Measurements from ENCODE around the gene RTP5.

Gene RTP5

GRCh38 chr2:241887806-241888522 lies 18.4 kb downstream of the RTP5 start:
- DNase-seq (ENCODE audit: low spot score), result no peak

DNA sequence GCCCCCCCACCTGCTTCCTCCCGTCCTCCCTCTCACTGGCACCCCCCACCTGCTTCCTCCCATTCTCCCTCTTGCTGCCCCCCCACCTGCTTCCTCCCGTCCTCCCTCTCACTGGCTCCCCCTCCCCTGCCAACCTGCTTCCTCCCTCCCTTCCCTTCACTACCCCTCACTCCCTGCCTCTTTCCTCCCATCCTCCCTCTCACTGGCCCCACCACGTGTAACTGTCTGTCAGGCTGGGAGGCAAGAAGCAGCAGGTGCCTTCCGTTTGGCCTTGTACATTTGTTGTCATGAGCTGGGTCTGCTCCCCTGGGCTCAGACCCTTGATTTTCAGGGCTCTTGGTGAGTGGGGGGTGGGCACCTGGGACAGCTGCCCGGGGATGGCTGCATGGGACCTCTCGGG lies 19.1 kb downstream of the RTP5 start:
- DNase-seq (ENCODE audit: low spot score), result no peak

GRCh38 chr2:241890524-241891235 lies 21.2 kb downstream of the RTP5 start:
- no peak for DNase-seq (ENCODE audit: low spot score)

GRCh38 chr2:241891315-241891987 lies 21.9 kb downstream of the RTP5 start:
- DNase-seq (ENCODE audit: low spot score), result no peak

GRCh38 chr2:241891988-241892298 lies 22.4 kb downstream of the RTP5 start:
- no peak for DNase-seq (ENCODE audit: low spot score)

- DNase-seq (ENCODE audit: low spot score), result no peak
These were observed 23.0 kb downstream of the RTP5 start for GRCh38 chr2:241892299-241893137.

DNA sequence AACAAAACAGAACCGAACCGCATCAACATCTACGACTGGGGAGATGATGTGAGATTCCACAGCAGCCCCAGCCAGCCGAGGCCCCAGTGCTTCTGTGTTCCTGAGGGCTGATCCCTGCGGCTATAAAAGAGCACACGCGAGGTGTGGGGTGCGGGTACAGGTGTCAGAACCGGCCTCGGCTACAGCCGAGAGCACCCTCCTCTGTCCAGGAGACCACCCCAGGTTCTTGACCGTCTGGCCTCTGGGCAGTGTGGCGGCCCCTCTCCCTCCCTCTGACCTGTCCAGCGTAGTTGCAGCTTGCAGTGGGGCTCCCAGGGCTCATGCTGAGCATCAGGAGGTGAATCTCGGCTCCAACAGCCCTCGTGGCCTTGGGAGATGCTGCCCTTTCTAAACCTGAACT lies 23.7 kb downstream of the RTP5 start:
- DNase-seq (ENCODE audit: low spot score), result no peak

GRCh38 chr2:241894056-241894641 lies 24.6 kb downstream of the RTP5 start:
- no peak for DNase-seq (ENCODE audit: low spot score)

GRCh38 chr2:241894681-241895426 lies 25.3 kb downstream of the RTP5 start:
- DNase-seq (ENCODE audit: low spot score), result no peak

GRCh38 chr2:241895427-241895711 lies 25.8 kb downstream of the RTP5 start:
- no peak for DNase-seq (ENCODE audit: low spot score)

- no peak for DNase-seq (ENCODE audit: low spot score)
These were observed 26.4 kb downstream of the RTP5 start for GRCh38 chr2:241895712-241896641.

DNA sequence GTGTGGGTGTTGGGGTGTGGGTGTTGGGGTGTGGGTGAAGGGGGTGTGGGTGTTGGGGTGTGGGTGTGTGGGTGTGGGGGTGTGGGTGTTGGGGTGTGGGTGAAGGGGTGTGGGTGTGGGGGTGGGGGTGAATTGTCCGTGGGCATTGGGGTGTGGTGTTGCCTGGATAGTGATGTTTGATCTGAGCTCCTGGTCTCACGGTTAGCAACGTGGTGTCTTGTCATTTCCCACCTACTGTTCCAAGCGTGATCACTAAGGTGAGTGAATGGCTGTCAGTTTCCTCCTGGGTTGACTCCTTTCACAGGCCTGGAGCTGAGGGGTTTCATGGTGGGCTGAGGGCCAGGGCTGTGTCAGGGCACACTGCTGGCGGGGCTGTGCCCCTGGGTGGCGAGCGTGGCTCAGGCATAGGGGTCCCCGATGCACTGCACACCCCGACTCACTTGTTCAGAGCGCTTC lies 27.2 kb downstream of the RTP5 start:
- no peak for DNase-seq (ENCODE audit: low spot score)

- DNase-seq (ENCODE audit: low spot score), result no peak
These were observed 27.8 kb downstream of the RTP5 start for GRCh38 chr2:241897231-241897916.

DNA sequence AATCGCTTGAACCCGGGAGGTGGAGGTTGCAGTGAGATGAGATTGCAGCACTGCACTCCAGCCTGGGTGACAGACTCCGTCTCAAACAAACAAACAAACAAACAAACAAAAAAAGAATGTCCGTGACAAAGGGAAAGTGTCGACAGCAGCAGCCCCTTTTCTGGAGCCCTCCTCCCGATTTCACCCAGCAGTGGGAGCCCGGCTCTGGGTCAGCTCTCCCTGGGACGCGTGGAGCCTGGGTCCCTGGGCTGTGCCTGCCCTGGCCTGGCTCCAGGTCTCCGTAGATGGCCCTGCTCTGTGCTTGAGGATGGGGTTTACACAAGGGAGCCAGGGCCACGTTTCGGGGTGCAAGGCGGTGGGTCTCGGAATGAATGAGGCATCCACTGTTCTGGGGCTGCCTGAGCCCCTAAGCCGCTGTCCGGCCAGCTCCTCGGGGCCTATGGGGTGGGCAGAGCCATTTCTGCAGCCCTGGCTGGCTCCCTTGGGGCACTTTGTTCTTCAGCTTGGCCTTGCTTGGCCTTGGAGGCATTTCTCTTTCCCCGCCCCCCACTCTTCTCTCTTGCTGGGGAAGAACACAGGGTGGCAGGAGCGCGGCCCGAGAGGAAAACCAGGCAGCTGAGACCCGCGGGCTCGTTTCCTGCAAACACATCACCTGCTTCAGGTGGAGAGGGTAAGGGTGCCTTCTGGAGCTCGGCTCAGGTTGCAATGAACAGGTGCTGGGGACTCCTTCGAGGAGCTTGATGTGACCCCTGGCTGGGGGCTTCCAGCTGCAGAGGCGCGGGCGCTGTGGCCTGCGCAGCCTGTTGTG lies 29.1 kb downstream of the RTP5 start:
- no peak for DNase-seq (ENCODE audit: low spot score)

DNA sequence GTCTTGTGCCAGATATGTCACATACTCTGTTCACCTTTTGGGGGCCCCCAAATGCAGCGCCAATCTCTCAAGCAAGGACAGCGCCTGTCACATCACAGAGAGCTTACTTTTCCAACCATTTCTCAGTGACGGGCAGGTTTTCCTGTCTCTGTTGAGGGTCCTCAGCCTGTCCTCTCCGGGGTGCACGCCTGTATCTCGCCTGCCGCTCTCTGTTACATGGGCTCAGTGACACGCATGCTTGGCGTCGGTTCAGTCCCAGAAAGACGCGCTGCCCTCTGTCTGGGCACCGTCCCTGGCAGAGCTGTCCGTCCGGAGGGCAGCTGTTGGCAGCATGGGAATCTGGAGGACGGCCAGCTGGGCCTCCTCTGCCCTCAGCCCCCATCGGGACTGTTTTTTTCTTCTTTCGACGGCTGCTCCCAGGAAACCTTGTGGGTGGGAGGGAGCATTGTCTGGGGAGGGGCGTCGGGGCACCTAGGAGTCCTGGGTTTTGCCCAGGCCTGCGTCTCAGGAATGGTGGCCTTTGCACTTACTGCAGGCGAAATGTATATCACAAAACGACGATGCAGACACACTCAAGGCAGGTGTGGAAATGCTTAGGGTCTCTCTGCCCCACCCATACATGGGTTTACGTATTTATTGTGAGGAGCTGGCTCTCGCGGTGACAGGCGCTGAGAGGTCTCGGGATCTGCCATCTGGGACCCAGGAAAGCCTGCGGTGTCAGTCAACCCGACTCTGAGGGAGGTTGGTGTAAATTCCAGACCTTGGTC lies 30.9 kb downstream of the RTP5 start:
- DNase-seq (ENCODE audit: low spot score), result no peak

DNA sequence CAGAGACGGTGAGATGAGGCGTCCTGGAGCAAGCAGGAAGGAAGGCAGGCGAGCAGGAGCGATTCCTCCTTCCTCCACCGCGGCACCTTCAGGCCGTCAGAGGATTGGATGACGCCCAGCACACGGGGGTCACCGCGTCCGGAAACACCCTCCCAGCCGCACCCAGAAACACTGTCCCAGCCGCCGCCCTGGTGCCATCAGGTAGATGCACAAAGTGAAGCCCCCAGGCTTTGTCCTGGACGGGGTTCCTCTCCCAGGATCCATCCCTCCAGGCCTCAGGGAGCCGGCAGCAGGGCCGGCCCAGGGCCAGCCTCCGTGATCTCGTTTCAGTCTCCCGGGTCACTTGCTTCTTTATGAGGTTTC lies 31.5 kb downstream of the RTP5 start:
- no peak for DNase-seq (ENCODE audit: low spot score)

- no peak for DNase-seq (ENCODE audit: low spot score)
These were observed 32.2 kb downstream of the RTP5 start for GRCh38 chr2:241901500-241902351.
